Neural cell (in vitro differentiated cells): ENCODE data around the gene NDUFA8. TPM values are rescaled to one million over a fixed set of nuclear protein-coding genes. Genes with fewer than 3 reads are reported as not detected.

ENCODE experiments used
- H2AFZ ChIP-seq: fragments of 200-600, 300-800 bp; sonication (generic), shearing (Covaris generic); 2 replicates; pipeline ENCODE4 v1.6.0; 2014; ENCODE audit warnings: low read depth, mild to moderate bottlenecking, antibody characterized with exemption, low read length, moderate library complexity
- H3F3A ChIP-seq: fragments of 200-600 bp; shearing (Covaris generic); 2 replicates; pipeline ENCODE4 v1.6.1; 2016; ENCODE audit warnings: mild to moderate bottlenecking, moderate library complexity, mixed read lengths, antibody characterized with exemption, low read length; ENCODE audit not compliant: insufficient read depth, poor library complexity, severe bottlenecking
- H3K27ac ChIP-seq: fragments of 200-600, 300-800 bp; sonication (generic), shearing (Covaris generic); 2 replicates; pipeline ENCODE4 v1.5.1; 2014; ENCODE audit warnings: mild to moderate bottlenecking, low read length, moderate library complexity
- H3K27me3 ChIP-seq: fragments of 300-800, 200-600 bp; sonication (generic), shearing (Covaris generic); 2 replicates; pipeline ENCODE4 v1.6.0; 2014; ENCODE audit warnings: mild to moderate bottlenecking, low read depth, low read length, moderate library complexity; ENCODE audit not compliant: insufficient read depth
- H3K36me3 ChIP-seq: fragments of 300-800, 200-600 bp; sonication (generic), shearing (Covaris generic); 2 replicates; pipeline ENCODE4 v1.5.1; 2014; ENCODE audit warnings: mild to moderate bottlenecking, antibody characterized with exemption, low read length, moderate library complexity; ENCODE audit not compliant: insufficient read depth
- H3K4me2 ChIP-seq: fragments of 300-800, 200-600 bp; sonication (generic), shearing (Covaris generic); 2 replicates; pipeline ENCODE4 v1.6.0; 2014; ENCODE audit warnings: mild to moderate bottlenecking, low read length
- H3K4me3 ChIP-seq: fragments of 300-800, 200-600 bp; sonication (generic), shearing (Covaris generic); 2 replicates; pipeline ENCODE4 v1.5.1; 2014; ENCODE audit warnings: mild to moderate bottlenecking, low read length, moderate library complexity
- H3K79me2 ChIP-seq: fragments of 200-600 bp; shearing (Covaris generic); replicated peaks from 2 replicates; pipeline ENCODE4 v1.6.0; 2014; ENCODE audit warnings: mild to moderate bottlenecking, low read length, moderate library complexity; ENCODE audit not compliant: insufficient read depth
- H3K9ac ChIP-seq: fragments of 300-800, 200-600 bp; sonication (generic), shearing (Covaris generic); 2 replicates; pipeline ENCODE4 v1.6.1; 2016; ENCODE audit warnings: mild to moderate bottlenecking, low read length, mixed read lengths
- H3K9me2 ChIP-seq: fragments of 200-600 bp; shearing (Covaris generic); 2 replicates; pipeline ENCODE4 v1.6.1; 2016; ENCODE audit warnings: mild to moderate bottlenecking, low read length, mixed read lengths; ENCODE audit not compliant: insufficient read depth
- H3K9me3 ChIP-seq: fragments of 200-600, 300-800 bp; sonication (generic), shearing (Covaris generic); 2 replicates; pipeline ENCODE4 v1.6.1; 2016; ENCODE audit warnings: mild to moderate bottlenecking, mixed run types, low read length, moderate library complexity, mixed read lengths
- H4K20me1 ChIP-seq: fragments of 200-600 bp; shearing (Covaris generic); 2 replicates; pipeline ENCODE4 v1.6.1; 2016; ENCODE audit warnings: mild to moderate bottlenecking, mixed run types; ENCODE audit not compliant: insufficient read depth
- EP300 ChIP-seq: fragments of 450-650 bp; conservative IDR thresholded peaks from 2 replicates; pipeline ENCODE4 v1.6.1; 2014; ENCODE audit warnings: antibody characterized with exemption, mild to moderate bottlenecking, moderate library complexity; ENCODE audit not compliant: poor library complexity, severe bottlenecking
- EZH2 ChIP-seq: fragments of 200-600, 300-800 bp; shearing (Covaris generic), sonication (generic); IDR thresholded peaks from 2 replicates; pipeline ENCODE4 v1.6.1; 2014; ENCODE audit warnings: antibody characterized with exemption, low read length, borderline replicate concordance, mild to moderate bottlenecking; ENCODE audit not compliant: insufficient read depth, poor library complexity, severe bottlenecking
- POLR2AphosphoS5 ChIP-seq: IDR thresholded peaks from 2 replicates; pipeline ENCODE4 v1.6.1; 2012
- RAD21 ChIP-seq: fragments of 450-650 bp; conservative IDR thresholded peaks from 2 replicates; pipeline ENCODE4 v1.6.1; 2014; ENCODE audit warnings: antibody characterized with exemption, mild to moderate bottlenecking, moderate library complexity
- REST ChIP-seq: IDR thresholded peaks from 2 replicates; pipeline ENCODE4 v1.6.1; 2012; ENCODE audit warnings: borderline replicate concordance
- SMC3 ChIP-seq: fragments of 450-650 bp; conservative IDR thresholded peaks from 2 replicates; pipeline ENCODE4 v1.6.1; 2014; ENCODE audit warnings: antibody characterized with exemption, mild to moderate bottlenecking, moderate library complexity; ENCODE audit not compliant: poor library complexity
- TAF1 ChIP-seq: IDR thresholded peaks from 2 replicates; pipeline ENCODE4 v1.6.1; 2012; ENCODE audit warnings: low read depth
- polyA plus RNA-seq: library from polyadenylated mRNA; depleted of rRNA; stranded (reverse); fragments of >200 nt; gene quantifications from 2 replicates; pipeline ENCODE4 v1.2.3, GENCODE V29; 2014
- TF ChIP-seq, protein P1 (sequence below): fragments of 450-650 bp; IDR thresholded peaks from 2 replicates; pipeline ENCODE4 v1.5.1; 2014; ENCODE audit warnings: antibody characterized with exemption, mild to moderate bottlenecking, moderate library complexity; ENCODE audit not compliant: poor library complexity, severe bottlenecking

NDUFA8 gene
- polyA plus RNA-seq, 1 donor from 2014 or later: 65.0 TPM

DNA sequence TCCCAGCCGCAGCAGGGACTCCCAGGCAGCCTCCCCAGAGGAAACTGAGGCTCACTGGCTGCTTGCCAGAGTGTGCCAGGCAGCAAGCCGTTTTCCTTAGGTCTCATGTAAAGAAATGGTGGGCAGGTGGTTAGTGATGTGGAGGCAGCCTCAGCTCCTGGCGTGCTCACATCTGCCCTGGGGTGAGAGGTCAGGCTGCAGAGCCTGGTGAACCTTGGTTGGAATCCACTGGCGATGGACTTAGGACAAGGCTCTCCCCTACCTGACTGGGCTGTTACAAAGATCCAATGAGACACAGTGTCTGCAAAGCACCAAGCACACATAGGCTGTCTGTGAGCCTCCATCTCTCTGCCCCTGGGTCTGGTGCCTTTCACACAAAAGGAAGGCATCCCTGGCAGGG lies 38.3 kb upstream of the NDUFA8 start:
- no peak overlapping the region for H3K4me3 ChIP-seq
- TF ChIP-seq REST: no peak
- no peak for TF ChIP-seq EP300
- TF ChIP-seq, protein P1, sequence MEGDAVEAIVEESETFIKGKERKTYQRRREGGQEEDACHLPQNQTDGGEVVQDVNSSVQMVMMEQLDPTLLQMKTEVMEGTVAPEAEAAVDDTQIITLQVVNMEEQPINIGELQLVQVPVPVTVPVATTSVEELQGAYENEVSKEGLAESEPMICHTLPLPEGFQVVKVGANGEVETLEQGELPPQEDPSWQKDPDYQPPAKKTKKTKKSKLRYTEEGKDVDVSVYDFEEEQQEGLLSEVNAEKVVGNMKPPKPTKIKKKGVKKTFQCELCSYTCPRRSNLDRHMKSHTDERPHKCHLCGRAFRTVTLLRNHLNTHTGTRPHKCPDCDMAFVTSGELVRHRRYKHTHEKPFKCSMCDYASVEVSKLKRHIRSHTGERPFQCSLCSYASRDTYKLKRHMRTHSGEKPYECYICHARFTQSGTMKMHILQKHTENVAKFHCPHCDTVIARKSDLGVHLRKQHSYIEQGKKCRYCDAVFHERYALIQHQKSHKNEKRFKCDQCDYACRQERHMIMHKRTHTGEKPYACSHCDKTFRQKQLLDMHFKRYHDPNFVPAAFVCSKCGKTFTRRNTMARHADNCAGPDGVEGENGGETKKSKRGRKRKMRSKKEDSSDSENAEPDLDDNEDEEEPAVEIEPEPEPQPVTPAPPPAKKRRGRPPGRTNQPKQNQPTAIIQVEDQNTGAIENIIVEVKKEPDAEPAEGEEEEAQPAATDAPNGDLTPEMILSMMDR: no peak
- no peak for TF ChIP-seq SMC3
- TF ChIP-seq TAF1: no peak

GRCh38 chr9:122197426-122197825 lies 37.8 kb upstream of the NDUFA8 start:
- H3K36me3 ChIP-seq: no peaks in the 10 kb centered on the region

More for the DNA sequence above, 38.3 kb upstream of the NDUFA8 start:
- Histone ChIP-seq H3K27me3 (no peaks in the 10 kb centered on the region), H4K20me1 (no peaks in the 10 kb centered on the region), H3K9ac (no peak overlapping the region), H3K4me2 (no peak overlapping the region), H3K79me2 (no peaks in the 10 kb centered on the region), H2AFZ (no peak overlapping the region), H3K36me3 (no peaks in the 10 kb centered on the region), H3K9me2 (no peaks in the 10 kb centered on the region), H3F3A (no peaks in the 10 kb centered on the region), H3K9me3 (no peaks in the 10 kb centered on the region), H3K27ac (no peak overlapping the region)

More at GRCh38 chr9:122197426-122197825, 37.8 kb upstream of the NDUFA8 start:
- no peaks in the 10 kb centered on the region for H3F3A ChIP-seq
- H4K20me1 ChIP-seq: no peaks in the 10 kb centered on the region
- no peak for TF ChIP-seq SMC3
- no peak for TF ChIP-seq POLR2AphosphoS5
- no peak for TF ChIP-seq TAF1
- TF ChIP-seq EZH2: no peak
- no peak for TF ChIP-seq REST
- TF ChIP-seq, protein P1: no peak
- TF ChIP-seq RAD21: no peak
- H3K9me3 ChIP-seq: no peaks in the 10 kb centered on the region
- H3K4me2 ChIP-seq: no peak overlapping the region
- H3K27me3 ChIP-seq: no peaks in the 10 kb centered on the region
- H3K79me2 ChIP-seq: no peaks in the 10 kb centered on the region
- no peaks in the 10 kb centered on the region for H3K9me2 ChIP-seq
- H3K27ac ChIP-seq: no peak overlapping the region
- no peak overlapping the region for H3K9ac ChIP-seq
- no peak overlapping the region for H3K4me3 ChIP-seq
- no peak overlapping the region for H2AFZ ChIP-seq
